Measurements from ENCODE around the gene RHD.

- TF ChIP-seq CTCF (IDR thresholded peaks at IDR 0.05) (no peak), POLR2AphosphoS5 (IDR thresholded peaks at IDR 0.05; ENCODE audit: insufficient read depth in 1 of 2, low read depth in 1 of 2) (no peak)
Observed at GRCh38 chr1:25356848-25357247, 84.5 kb downstream of the RHD start.
